ENCODE data around the gene SPRR4.

GRCh38 chr1:152932170-152932811 is 38.2 kb upstream of the SPRR4 start:
- TF ChIP-seq TAF1 (IDR thresholded peaks at IDR 0.05; ENCODE audit: borderline replicate concordance, low read depth, low read length) (no peak), POLR2A (IDR thresholded peaks at IDR 0.05; ENCODE audit: low read depth, low read length) (no peak)
